ENCODE results near the gene HENMT1.
"Not testable (repeated sequence)": the region's sequence is repeated elsewhere in the genome, so short reads cannot be mapped to it uniquely, and the experiment has no call there.

HENMT1 gene

DNA sequence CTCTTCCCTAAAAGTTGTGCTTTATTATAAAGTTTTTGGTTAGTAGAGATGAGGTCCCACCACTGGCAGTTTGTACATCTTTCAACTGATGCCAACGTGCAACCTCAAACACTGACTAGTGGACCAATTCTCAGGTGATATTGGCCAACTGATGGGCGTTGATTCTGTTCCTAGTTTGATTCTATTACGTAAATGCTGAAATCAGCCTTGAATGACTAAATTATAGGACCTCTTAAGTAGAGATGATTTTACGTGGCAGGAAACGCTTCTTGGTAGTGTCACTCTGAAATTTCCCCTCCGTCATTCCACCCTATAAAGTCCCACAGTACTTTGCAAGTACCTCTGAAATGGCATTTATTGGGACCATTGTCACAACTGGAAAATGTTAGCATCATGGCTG lies 43.0 kb upstream of the HENMT1 start:
- Histone ChIP-seq H3K27ac (no peak overlapping the region), H3K9me3 (ENCODE audit: control insufficient read depth, low read length) (no peaks in the 10 kb centered on the region), H3K9ac (no peak overlapping the region), H3K79me2 (no peaks in the 10 kb centered on the region), H3K4me3 (ENCODE audit: low read depth, low read length) (no peak overlapping the region), H3K27me3 (ENCODE audit: control insufficient read depth, insufficient read depth, low read length) (no peaks in the 10 kb centered on the region), H3K4me2 (ENCODE audit: low read length) (no peak overlapping the region), H2AFZ (no peak overlapping the region), H3K4me1 (no peaks in the 10 kb centered on the region), H3K36me3 (ENCODE audit: control insufficient read depth, insufficient read depth, low read length) (no peaks in the 10 kb centered on the region)
- TF ChIP-seq CTCF (IDR thresholded peaks at IDR 0.05), result no peak

DNA sequence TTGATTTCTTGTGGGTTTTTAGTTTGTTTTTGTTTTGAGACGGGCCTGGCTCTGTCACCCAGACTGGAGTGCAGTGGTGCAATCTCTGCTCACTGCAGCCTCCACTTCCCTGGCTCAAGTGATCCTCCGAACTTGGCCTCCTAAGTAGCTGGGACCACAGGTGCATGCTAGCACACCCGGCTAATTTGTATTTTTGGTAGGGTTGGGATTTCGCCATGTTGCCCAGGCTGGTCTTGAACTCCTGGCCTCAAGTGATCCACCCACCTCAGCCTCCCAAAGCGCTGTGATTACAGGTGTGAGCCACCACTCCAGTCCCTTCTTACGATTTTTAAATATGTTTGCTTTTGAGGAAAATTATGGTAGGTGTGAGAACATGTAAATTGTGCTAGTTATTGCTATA lies 41.2 kb upstream of the HENMT1 start:
- H3K4me1 ChIP-seq; H3K27ac ChIP-seq; H3K4me2 ChIP-seq (ENCODE audit: low read length); H3K79me2 ChIP-seq; H3K27me3 ChIP-seq (ENCODE audit: control insufficient read depth, insufficient read depth, low read length); H3K36me3 ChIP-seq (ENCODE audit: control insufficient read depth, insufficient read depth, low read length); H3K9me3 ChIP-seq (ENCODE audit: control insufficient read depth, low read length); H2AFZ ChIP-seq; H3K4me3 ChIP-seq (ENCODE audit: low read depth, low read length); H3K9ac ChIP-seq: not testable (repeated sequence)

- no peak for TF ChIP-seq CTCF (IDR thresholded peaks at IDR 0.05)
- no peak overlapping the region for H3K9ac ChIP-seq
- H3K4me2 ChIP-seq (ENCODE audit: low read length), result no peak overlapping the region
- H3K4me1 ChIP-seq, result no peaks in the 10 kb centered on the region
- no peaks in the 10 kb centered on the region for H3K9me3 ChIP-seq (ENCODE audit: control insufficient read depth, low read length)
- H3K36me3 ChIP-seq (ENCODE audit: control insufficient read depth, insufficient read depth, low read length), result no peaks in the 10 kb centered on the region
- no peaks in the 10 kb centered on the region for H3K79me2 ChIP-seq
- H3K4me3 ChIP-seq (ENCODE audit: low read depth, low read length), result no peak overlapping the region
- no peaks in the 10 kb centered on the region for H3K27me3 ChIP-seq (ENCODE audit: control insufficient read depth, insufficient read depth, low read length)
- no peak overlapping the region for H3K27ac ChIP-seq
- H2AFZ ChIP-seq, result no peak overlapping the region
Measured at GRCh38 chr1:108701176-108701849, 40.4 kb upstream of the HENMT1 start.

DNA sequence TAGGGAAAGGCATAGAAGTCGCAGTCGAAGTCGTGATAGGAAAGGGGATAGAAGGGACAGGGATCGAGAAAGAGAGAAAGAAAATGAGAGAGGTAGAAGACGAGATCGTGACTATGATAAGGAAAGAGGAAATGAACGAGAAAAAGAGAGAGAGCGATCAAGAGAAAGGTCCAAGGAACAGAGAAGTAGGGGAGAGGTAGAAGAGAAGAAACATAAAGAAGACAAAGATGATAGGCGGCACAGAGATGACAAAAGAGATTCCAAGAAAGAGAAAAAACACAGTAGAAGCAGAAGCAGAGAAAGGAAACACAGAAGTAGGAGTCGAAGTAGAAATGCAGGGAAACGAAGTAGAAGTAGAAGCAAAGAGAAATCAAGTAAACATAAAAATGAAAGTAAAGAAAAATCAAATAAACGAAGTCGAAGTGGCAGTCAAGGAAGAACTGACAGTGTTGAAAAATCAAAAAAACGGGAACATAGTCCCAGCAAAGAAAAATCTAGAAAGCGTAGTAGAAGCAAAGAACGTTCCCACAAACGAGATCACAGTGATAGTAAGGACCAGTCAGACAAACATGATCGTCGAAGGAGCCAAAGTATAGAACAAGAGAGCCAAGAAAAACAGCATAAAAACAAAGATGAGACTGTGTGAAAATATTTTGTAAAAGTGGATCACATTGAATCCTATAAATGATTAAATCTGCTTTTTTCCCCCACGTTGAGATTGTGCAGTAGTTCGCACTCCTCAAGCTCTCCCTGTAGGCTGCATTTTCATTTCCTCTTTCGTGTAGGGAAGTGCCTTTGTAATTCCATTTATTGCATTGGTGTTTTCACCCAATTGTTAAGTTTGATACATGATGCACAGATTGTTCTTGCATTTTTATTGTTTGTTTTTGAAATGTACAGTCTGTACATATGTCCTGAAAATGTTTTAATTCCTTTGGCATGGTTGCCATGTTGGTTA lies 38.8 kb upstream of the HENMT1 start:
- Histone ChIP-seq H3K4me1 (no peaks in the 10 kb centered on the region), H2AFZ (no peak overlapping the region), H3K27ac (no peak overlapping the region), H3K36me3 (ENCODE audit: control insufficient read depth, insufficient read depth, low read length) (no peaks in the 10 kb centered on the region), H3K4me3 (ENCODE audit: low read depth, low read length) (no peak overlapping the region), H3K79me2 (no peaks in the 10 kb centered on the region), H3K27me3 (ENCODE audit: control insufficient read depth, insufficient read depth, low read length) (no peaks in the 10 kb centered on the region), H3K9ac (no peak overlapping the region), H3K4me2 (ENCODE audit: low read length) (no peak overlapping the region), H3K9me3 (ENCODE audit: control insufficient read depth, low read length) (no peaks in the 10 kb centered on the region)
- no peak for TF ChIP-seq CTCF (IDR thresholded peaks at IDR 0.05)

DNA sequence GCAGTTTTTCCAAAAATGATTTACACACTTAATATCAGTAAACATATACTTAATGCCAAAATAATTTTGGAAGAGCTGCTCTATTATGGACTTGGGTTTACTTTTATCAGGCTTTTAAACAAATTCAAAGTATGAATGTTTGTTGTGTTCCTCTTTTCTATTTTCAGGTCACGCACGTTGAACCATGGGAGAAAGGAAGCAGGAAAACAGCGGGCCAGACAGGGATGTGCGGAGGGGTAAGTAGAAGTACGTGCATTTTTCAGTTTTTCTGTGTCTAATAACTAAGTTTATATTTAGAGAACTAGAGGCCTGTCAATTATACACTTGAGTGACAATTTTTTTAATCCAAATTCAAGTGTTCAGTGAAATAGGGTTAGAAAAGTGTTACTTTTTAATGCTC lies 34.6 kb upstream of the HENMT1 start:
- Histone ChIP-seq H3K27ac (no peak overlapping the region), H3K27me3 (ENCODE audit: control insufficient read depth, insufficient read depth, low read length) (no peaks in the 10 kb centered on the region), H3K4me1 (no peaks in the 10 kb centered on the region), H2AFZ (no peak overlapping the region), H3K4me2 (ENCODE audit: low read length) (no peak overlapping the region), H3K9me3 (ENCODE audit: control insufficient read depth, low read length) (no peaks in the 10 kb centered on the region), H3K79me2 (peaks cover 7% of the 10 kb centered on the region), H3K4me3 (ENCODE audit: low read depth, low read length) (no peak overlapping the region), H3K36me3 (ENCODE audit: control insufficient read depth, insufficient read depth, low read length) (no peaks in the 10 kb centered on the region), H3K9ac (no peak overlapping the region)
- TF ChIP-seq CTCF (IDR thresholded peaks at IDR 0.05), result no peak
